SH-SY5Y (cell line): ENCODE results near the gene MDH1B.

ENCODE experiments used
- GATA2 ChIP-seq: IDR thresholded peaks from 2 replicates; pipeline ENCODE4 v1.6.1; 2011; ENCODE audit warnings: mild to moderate bottlenecking, low read depth, low read length
- GATA3 ChIP-seq: IDR thresholded peaks from 2 replicates; pipeline ENCODE4 v1.6.1; 2011; ENCODE audit warnings: low read depth, mild to moderate bottlenecking, low read length, moderate library complexity

GRCh38 chr2:206805887-206806607, 40.9 kb upstream of the MDH1B start:
- TF ChIP-seq GATA2 (no peak), GATA3 (no peak)
